Ecto neural progenitor cell (in vitro differentiated cells): ENCODE results near the gene ATP6AP2.
"Not testable (repeated sequence)": the region's sequence is repeated elsewhere in the genome, so short reads cannot be mapped to it uniquely, and the experiment has no call there.

Experiments used
- DNase-seq: peaks from one replicate; pipeline ENCODE4 v3.0.0-alpha.2; 2018; ENCODE audit warnings: low spot score

The ATP6AP2 gene, protein sequence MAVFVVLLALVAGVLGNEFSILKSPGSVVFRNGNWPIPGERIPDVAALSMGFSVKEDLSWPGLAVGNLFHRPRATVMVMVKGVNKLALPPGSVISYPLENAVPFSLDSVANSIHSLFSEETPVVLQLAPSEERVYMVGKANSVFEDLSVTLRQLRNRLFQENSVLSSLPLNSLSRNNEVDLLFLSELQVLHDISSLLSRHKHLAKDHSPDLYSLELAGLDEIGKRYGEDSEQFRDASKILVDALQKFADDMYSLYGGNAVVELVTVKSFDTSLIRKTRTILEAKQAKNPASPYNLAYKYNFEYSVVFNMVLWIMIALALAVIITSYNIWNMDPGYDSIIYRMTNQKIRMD

DNA sequence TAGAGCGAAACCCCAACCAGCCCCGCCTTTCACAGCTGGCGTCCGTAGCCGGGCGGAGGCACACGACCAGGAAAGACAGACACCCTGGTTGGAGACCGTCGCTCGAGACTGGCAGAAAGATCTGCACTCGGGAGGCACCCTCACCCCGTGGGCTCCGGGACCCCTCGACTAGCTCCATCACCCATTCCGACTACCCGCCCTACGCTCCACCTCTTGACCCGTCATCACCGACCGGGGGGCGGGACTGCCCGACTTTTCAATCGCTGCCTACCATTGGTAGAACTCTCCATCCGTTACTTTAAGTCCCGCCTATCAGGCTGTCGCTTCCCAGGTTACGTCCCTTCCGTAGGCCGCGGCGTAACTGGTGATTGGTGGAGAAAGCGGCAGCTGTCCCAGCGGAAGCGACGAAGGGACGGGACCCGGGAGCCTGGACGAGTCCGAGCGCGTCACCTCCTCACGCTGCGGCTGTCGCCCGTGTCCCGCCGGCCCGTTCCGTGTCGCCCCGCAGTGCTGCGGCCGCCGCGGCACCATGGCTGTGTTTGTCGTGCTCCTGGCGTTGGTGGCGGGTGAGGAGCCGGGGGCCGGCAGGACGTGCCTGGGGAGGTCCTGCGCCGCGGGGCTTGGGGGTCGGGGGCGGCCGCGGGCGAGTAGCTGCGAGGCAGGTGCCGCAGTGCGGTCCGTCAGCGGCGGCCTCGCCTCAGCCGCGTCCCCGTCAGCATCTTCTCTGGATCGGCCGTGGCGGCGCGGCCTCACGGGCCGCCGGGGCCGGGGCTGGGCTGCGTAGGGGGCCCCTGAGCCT lies at the start of gene ATP6AP2:
TSS of gene ATP6AP2 (plus strand) at position 434 of the 799 bp plus-strand sequence. CDS start at position 530, 96 bp downstream.
- DNase-seq, result peak; percentile 97

DNA sequence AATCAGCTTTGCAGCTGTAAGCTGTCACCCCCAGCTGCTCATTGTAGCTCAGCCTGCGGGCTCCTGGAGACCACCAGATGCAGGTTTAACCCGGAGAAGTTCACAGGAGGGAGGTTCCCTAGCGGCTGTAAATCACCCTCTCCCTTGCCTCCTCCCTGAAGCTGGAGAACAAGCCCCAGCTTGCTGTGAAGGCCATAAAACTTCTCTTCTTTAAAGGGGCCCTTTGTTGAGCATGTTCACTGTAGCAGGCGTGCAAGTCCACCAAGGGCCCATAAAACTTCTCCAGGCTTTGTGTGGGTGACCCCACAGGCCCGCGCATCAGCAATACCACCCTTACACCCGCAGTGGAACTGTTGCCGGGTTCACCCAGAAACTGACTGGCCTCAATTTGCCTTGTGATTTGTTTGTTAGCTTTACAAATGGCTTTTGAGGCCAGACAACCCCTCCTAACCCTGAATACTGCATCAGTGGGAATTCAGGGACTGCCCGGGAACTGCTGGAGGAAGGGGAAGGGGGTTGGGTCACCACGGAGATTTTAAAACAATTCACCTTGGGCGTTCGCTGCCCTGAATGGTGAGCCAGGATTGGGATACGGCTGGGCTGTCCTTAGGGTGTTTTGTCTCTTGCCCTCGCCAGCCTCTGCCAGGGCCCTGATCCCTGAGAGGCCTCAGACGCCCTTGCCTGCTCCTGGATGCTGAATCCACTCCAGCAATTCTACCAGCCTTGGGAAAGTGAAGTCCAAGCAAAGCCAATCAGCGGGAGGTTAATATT lies 49.5 kb upstream of the ATP6AP2 start:
- DNase-seq, result no peak

- no peak for DNase-seq
These were observed 43.5 kb upstream of the ATP6AP2 start for GRCh38 chrX:40537310-40537709.

DNA sequence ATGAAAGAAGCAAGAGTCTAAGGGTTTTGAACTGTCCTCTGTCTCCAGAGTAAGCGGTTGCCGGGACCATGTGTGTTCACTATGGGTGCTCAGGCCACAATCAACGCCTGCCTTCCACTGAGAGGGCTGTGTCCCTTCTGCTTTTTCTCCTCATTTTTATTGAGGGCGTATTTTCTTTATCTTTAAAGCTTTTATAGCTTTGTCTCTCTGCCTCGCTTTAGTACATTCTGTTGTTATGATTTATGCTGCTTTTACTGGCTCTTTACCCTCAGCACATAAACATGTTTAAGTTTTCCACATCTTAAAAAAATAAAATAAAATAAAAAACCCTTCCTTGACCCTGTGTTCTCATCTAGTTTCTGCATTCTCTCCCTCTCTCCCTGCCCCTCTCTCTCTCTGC lies 42.4 kb upstream of the ATP6AP2 start:
- no peak for DNase-seq

GRCh38 chrX:40539214-40540142 lies 41.3 kb upstream of the ATP6AP2 start:
- DNase-seq, result peak; percentile 70

DNA sequence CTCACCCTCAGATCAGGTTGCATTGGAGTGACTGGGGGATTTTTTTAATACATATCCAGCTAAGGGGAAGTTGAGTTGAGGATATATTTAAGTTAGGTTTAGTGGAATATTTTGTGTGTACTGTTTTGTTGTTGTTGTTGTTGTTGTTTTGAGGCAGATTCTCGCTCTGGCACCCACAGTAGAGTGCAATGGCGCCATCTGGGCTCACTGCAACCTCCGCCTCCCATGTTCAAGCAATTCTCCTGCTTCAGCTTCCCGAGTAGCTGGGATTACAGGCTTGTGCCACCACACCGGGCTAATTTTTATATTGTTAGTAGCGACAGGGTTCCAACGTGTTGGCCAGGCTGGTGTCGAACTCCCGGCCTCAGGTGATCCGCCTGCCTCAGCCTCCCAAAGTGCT lies 38.6 kb upstream of the ATP6AP2 start:
- DNase-seq, result no peak

DNA sequence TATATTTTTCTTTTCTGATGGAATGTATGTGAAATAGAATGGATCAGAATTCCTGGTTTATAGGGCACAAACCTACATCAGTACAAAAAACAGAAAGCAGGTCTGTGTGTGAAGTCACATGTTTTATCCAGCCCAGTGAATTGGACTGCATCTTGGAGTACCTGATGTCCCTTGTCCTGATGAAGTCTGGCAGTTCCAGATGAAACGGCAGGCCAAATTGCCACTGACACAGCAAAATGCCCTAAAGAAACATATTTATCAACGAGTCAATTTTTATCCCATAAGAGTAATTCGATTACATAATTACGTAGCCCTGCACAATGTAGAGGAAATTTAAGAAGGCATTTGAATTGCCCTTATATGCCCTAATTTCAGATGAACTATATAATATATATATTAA lies 37.8 kb upstream of the ATP6AP2 start:
- no peak for DNase-seq

- DNase-seq, result no peak
These were observed 37.0 kb upstream of the ATP6AP2 start for GRCh38 chrX:40543661-40544328.

GRCh38 chrX:40544343-40545266 lies 36.2 kb upstream of the ATP6AP2 start:
- DNase-seq, result no peak

DNA sequence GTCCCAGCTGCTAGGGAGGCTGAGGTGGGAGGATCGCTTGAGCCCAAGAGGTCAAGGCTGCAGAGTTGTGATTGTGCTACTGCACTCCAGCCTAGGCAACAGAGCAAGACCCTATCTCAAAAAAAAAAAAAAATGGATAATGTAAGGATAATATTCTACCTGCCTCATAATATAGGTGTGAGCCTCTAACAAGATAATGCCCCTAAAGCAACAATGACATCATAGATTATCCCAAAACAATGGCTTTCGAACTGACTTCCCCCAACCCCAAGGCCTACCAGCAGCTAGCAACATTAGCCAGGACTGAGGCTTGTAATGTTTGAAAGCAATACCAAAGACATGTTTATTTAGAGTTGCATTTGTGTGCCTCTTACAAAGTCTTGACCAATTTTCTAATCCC lies 33.9 kb upstream of the ATP6AP2 start:
- no peak for DNase-seq

GRCh38 chrX:40550066-40550465 lies 30.7 kb upstream of the ATP6AP2 start:
- no peak for DNase-seq

GRCh38 chrX:40552768-40553167 lies 28.0 kb upstream of the ATP6AP2 start:
- no peak for DNase-seq

- no peak for DNase-seq
These were observed 22.2 kb upstream of the ATP6AP2 start for GRCh38 chrX:40558590-40558989.

- no peak for DNase-seq
These were observed 17.0 kb upstream of the ATP6AP2 start for GRCh38 chrX:40563784-40564183.

- DNase-seq, result no peak
These were observed 16.3 kb upstream of the ATP6AP2 start for GRCh38 chrX:40564447-40564846.

DNA sequence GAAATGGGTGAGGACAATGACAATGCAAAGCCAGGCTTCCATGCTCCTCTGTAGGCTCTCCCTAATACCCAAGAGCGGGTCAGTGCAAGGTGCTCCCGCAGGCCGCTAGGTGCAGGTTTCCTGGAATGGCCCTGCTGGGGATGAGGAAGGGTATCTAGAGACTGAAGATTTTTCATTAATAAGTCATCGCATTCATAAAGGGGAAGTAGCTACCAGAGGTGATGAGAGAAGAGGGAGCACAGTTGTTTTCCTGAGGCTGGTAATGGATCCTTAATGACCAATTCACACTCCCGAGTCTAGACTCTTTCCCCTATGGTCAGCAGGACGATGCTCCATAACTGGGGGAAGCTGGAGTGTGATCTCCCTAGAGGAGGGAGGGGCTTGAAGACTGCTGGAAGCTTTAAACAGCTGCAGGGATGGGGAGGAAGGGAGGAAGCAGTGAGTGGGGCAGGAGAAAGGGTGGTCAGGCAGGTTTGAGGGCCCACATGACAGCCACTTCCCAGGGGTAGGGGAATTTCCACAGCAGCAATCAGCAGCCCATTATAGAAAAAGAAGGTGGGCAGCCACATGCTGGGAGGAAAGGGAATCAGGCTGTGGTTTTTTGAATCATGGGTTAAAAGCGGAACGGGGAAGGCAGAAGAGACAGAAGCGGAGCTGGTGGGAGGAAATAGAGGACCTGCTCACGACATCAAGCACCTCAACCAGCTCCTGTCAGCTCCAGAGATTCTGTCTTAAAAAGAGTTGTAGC lies 10.2 kb upstream of the ATP6AP2 start:
- no peak for DNase-seq

GRCh38 chrX:40571164-40571563 lies 9.6 kb upstream of the ATP6AP2 start:
- not testable (repeated sequence) for DNase-seq

DNA sequence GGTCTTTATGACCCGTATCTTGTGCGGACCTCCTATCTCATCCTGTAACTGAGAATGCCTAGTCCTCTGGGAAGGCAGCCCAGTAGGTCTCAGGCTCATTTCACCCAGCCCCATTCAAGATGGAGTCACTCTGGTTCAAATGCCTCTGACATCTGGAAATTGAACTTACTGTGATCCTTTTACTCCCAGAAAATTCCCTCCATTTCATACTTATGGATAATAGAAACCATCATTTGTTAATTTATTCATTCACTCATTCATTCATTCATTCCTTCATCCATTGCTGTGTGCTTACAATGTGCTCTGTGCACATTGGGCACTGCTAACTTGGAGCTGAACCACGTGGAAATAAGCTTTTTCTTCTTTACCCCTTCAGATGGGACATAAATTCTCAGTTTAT lies 9.2 kb upstream of the ATP6AP2 start:
- no peak for DNase-seq

DNA sequence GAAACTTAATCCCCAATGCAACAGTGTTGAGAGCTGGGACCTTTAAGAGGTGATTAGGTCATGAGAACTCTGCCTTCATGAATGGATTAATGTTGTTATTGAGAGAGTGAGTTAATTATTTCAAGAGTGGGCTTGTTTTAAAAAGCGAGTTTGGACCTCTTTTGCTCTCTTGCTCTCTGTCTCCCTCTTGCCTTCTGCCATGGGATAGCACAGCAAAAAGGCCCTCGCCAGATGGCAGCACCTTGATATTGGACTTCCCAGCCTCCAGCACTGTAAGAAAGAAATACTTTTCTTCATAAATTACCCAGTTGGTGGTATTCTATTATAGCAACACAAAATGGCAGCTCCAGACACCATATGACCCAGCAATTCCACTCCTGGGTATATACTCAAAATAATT lies 7.0 kb upstream of the ATP6AP2 start:
- DNase-seq, result no peak
